ENCODE data around the gene TEX35.

The TEX35 gene

DNA sequence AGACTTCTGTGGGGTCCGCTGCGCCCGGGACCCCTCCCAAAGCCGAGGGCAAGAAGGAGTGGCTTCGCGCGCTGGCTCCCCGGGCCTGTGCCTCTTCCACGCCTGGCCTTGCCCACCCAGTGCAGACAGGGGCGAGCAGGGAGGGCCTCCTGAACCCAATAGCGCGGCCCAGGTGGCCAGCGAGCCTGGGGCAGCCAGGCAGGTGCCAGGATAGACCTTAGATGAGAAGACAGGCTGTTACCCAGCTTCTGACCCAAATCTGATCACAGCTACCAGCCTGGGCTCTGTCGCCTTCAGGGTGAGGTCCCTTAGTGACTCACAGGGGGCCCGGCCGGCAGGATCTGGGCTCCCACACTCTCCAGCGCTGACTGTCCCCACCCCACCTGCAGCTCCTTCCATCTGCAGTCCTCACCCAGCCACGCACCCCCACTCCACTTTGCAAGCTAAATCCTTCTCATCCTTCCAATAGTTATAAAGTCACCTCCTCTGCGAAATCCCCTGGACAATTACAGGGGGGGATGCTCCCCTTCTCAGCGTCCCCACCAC lies 25.8 kb upstream of the TEX35 start:
- TF ChIP-seq ZNF274 (IDR thresholded peaks at IDR 0.05; ENCODE audit: low read depth, low read length) = no peak
- H3K4me3 ChIP-seq (ENCODE audit: low read length) = no peak overlapping the region; the same call in 1 of the 2 replicates

DNA sequence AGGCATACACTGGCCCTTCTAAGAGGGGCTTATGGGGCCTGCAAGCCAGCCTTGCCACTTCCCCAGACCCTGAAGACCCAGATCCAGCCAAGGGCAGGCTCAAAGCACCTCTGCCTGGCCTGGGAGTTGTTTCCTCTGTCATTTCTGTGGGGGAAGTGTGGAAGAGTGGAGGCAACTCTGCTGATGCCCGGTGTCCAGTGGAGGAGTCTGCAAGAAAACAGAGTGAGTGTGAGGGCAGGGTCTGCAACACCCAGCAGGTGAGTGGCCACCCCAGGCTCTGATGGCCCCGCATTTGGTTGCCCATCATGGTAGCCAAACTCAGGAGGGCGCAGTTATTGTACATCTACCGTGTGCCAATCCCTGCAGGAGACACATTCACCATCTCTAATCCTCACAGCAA lies 24.5 kb upstream of the TEX35 start:
- TF ChIP-seq ZNF274 (IDR thresholded peaks at IDR 0.05; ENCODE audit: low read depth, low read length) = no peak

DNA sequence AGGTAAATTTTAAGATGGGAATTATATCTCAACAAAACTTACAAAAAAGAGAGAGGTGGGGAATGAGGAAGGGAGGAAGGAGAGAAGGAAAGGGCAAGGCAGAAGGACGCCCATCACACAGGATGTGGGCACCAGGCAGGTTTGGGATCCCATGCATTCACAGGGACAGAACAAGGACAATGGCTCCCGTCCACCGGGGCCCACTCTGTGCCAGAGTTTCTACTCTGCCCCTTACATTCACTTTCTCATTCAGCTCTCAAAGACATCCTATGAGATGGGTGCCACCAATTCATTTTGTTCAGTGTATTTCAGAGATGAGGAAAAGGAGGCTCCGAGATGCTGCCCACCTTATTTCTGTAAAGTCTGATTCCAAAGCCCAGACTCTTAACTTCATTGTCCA lies 23.5 kb upstream of the TEX35 start:
- no peak overlapping the region for H3K4me3 ChIP-seq (ENCODE audit: low read length)
- no peak for TF ChIP-seq ZNF274 (IDR thresholded peaks at IDR 0.05; ENCODE audit: low read depth, low read length)

More for the DNA sequence above, 24.5 kb upstream of the TEX35 start:
- no peak overlapping the region for H3K4me3 ChIP-seq (ENCODE audit: low read length)

DNA sequence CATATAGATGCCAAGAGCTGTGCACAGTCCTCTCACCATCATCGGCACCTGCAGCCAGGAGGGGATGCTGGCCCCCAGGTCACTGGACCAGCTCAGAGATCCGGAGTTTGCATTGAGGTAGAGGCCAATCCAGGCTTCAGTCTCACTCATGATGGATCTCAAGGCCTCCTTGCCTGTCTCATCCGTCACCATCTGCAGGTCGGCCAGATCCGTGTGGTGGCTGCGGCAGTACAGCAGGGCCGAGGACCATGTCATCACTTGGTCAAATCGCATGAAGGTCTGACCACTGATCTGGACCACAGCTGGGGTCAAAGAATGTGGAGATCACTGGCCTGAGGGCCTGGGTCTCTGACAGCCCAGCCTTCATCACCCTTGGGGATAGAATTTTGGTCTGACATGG lies 22.8 kb upstream of the TEX35 start:
- TF ChIP-seq ZNF274 (IDR thresholded peaks at IDR 0.05; ENCODE audit: low read depth, low read length) = no peak
- H3K4me3 ChIP-seq (ENCODE audit: low read length) = no peak overlapping the region

DNA sequence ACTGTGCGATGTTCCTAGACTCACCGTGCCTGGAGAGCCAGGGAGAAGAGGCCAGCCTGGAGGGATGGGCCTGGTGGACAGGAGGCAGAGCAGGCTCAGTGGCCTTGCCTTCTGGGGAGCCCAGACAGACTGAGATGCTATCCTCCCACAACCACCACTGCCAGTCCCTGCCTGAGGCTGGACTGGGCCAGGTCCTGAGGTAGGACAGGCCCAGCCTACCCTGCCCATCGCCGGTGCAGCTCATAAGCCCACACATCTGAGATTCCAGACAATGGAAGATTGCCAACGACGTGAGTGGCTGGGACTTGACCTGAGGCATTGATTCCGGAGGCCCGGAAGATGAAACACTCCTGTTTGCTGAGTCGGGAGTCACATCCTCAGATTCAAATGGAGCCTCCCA lies 21.9 kb upstream of the TEX35 start:
- no peak overlapping the region for H3K4me3 ChIP-seq (ENCODE audit: low read length)
- no peak for TF ChIP-seq ZNF274 (IDR thresholded peaks at IDR 0.05; ENCODE audit: low read depth, low read length)

DNA sequence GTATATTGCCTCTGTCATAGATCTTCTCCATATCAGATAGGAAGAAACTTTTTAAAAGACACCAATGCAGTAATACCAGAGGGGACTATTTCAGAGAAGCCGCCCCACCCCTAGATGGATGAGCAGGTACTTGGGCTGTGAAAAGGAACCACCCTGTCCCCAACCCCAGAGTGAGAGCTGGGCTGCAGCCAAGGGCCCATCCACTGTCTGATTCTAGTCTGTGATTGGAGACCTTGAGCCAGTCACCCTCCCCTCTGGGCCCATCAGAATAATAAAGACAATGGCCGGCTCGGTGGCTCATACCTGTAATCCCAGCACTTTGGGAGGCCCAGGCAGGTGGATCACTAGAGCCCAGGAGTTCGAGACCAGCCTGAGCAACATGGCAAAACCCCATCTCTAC lies 21.2 kb upstream of the TEX35 start:
- no peak for TF ChIP-seq ZNF274 (IDR thresholded peaks at IDR 0.05; ENCODE audit: low read depth, low read length)
- no peak overlapping the region for H3K4me3 ChIP-seq (ENCODE audit: low read length)

DNA sequence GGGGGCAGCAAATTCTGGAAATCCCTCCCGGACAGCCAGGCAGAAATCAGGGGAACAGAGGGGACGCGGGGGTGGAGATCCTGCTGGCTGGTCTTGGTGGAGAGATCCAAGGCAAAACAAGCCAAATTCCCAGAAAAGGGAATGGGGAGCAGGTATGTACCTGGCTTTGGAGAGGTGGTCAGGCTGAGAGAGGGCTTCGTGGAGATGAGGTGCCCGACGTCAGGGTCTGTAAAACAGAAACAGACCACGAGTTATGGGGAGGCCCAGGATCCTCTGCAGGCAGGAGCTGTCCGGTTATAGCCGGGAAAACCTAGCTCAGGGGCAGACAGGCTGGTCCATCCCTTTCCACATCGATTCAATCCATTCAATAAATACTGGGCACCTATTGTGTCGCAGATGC lies 20.6 kb upstream of the TEX35 start:
- TF ChIP-seq ZNF274 (IDR thresholded peaks at IDR 0.05; ENCODE audit: low read depth, low read length) = no peak

DNA sequence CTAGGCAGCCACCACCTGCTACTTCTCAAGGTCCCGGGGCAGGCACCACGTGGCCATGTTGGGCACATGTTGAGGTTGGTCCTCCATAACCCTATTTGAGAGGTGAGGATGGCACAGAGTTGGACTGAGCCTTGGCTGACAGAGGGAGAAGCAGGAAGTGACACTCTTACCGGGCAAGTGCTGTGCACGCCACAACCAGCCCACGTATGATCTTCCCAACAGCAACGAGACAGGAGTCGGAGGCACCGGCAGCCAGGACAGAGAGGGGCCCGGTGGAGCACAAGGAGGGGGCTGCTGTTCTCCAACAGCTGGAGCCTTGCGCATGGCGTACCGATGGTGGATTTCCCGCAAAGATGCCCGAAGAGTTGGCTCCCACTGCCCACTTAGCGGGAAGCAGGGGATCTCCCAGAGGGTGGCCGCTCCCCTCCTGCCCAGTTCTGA lies 19.6 kb upstream of the TEX35 start:
- H3K4me3 ChIP-seq (ENCODE audit: low read length) = no peak overlapping the region
- TF ChIP-seq ZNF274 (IDR thresholded peaks at IDR 0.05; ENCODE audit: low read depth, low read length) = no peak

More for the DNA sequence above, 20.6 kb upstream of the TEX35 start:
- no peak overlapping the region for H3K4me3 ChIP-seq (ENCODE audit: low read length)

DNA sequence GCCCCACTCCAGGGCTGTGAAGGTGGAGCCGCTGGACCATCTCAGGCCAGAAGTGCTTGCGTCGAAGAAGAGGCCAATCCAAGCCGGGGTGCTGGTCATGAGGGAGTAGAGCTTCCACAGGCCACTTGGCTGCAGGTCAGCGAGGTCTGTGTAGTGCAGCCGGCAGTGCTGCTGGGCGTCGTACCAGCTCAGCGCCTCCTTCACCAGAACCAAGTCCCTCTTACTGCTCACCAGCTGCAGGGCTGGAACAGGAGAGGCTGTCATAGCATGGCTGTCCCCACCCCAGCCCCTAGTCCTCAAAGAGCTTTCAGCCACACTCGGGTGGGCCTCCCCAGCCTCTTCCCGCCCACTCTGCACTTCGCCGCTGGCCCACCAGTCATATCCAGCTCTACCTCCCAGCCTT lies 18.3 kb upstream of the TEX35 start:
- no peak for TF ChIP-seq ZNF274 (IDR thresholded peaks at IDR 0.05; ENCODE audit: low read depth, low read length)

DNA sequence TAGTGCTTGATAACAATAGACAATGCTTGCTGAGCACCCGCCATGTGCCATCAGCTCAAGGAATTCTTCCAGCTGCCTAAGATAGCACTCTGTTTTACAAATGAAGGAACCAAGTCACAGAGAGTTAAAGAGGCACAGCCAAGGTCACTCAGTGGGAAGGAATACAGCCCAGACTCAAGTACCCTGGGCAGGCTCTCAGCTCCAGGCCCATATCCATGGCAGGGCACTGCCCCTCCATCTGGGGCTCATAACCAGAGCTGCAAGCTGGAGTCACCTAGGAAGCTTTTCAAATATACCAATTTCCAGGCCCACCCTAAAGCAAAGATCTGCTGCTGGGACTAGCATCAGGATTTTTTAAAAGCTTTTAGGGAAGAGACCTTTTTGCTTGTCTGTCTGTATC lies 17.8 kb upstream of the TEX35 start:
- no peak for TF ChIP-seq ZNF274 (IDR thresholded peaks at IDR 0.05; ENCODE audit: low read depth, low read length)
- H3K4me3 ChIP-seq (ENCODE audit: low read length) = no peak overlapping the region

More for the DNA sequence above, 18.3 kb upstream of the TEX35 start:
- H3K4me3 ChIP-seq (ENCODE audit: low read length) = no peak overlapping the region

DNA sequence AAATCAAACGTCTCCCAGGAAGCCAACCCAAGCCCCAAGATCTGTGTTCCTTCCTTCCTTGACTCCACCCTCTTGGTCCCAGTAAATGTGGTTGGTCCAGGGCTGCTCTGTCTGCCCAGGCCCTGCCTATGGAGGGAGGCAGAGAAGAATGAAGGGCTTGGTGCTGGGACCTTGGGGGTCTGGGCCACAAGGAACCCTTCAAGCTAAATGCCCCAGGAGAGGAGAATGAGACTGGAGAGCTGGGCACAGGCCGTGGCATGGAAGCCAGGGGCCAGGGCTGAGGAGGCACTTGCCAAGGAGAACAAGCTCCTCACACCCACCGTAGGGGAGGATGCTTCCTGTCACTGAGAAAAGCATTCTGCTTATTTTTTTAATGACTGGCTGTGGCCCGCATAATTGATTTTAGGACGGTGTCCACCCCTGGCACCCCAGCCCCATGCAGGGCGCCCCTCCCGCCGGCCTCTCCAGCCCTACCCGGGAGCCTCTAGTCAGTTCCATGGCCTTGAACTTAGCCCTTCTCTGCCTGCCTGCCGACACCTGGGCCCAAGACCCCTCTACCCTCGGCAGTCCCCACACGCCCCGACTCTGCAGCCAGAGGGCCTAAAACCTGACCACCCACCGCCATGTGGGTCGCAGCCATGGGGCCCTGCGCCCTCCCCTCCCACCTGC lies 17.0 kb upstream of the TEX35 start:
- H3K4me3 ChIP-seq (ENCODE audit: low read length) = no peak overlapping the region
- no peak for TF ChIP-seq ZNF274 (IDR thresholded peaks at IDR 0.05; ENCODE audit: low read depth, low read length)

DNA sequence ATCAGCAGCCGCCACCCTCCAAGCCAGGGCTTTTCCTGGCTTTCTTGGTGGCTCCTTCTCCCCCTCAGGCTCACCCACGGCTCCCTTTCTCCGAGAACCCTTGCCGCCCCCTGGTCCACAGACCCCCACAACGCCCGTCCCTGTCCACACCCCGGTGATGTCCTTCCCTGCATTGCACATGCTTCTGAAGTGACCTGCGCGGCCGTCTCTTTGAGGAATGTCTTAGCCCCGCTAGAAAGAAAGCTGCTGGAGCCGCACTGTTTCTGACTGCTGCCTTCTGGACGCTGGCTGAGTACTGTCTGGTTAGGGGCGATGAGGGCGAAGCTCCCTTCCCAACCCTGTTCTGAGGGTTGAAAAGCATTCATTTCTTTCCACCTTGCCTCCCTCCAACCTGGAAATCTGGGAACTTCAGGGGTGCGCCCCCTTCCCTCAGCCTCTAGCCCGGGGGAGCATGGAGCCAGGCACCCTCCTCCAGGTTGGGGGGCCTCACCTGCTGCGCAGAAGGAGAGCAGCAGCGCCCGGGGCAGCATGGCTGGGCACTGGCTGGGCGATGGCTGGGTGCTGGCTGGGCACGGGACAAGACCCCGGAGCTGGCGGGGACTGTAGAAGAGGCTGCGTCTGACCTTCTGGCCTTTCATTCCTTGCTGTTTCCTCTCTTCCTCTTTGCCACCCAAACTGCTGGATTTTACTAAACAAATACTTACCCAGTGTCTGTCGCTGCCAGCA lies 16.3 kb upstream of the TEX35 start, which contains the start of gene CLEC20A:
TSS of gene CLEC20A (minus strand) at position 555 of the 726 bp plus-strand sequence. CDS start at position 530, 25 bp downstream.
- TF ChIP-seq ZNF274 (IDR thresholded peaks at IDR 0.05; ENCODE audit: low read depth, low read length) = no peak
- H3K4me3 ChIP-seq (ENCODE audit: low read length) = no peak within 1 kb of the TSS

DNA sequence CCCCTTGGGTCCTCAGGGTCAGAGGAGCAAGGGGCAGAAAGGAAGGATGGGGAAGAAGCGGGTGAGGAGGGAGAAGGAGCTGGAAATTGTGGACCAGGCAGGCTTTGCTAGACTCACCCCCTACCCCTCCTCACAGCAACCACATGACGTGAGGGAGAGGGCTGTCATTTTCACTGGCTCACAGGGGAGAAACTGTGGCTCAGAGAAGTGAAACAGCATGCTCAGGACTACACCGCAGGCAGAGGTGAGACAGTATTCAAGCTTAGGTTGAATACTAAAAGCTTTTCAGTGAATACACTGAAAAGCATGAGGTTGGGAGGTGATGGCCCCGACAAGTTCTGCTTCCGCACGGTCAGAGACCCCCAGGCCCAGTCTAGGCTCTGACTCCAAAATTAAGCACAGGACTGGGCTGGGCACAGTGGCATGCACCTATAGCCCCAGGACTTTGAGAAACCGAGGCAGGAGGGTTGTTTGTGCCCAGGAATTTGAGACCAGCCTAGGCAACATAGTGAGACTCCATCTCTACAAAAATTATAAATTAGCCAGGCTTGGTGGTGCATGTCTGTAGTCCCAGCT lies 14.9 kb upstream of the TEX35 start:
- no peak for TF ChIP-seq ZNF274 (IDR thresholded peaks at IDR 0.05; ENCODE audit: low read depth, low read length)
- no peak overlapping the region for H3K4me3 ChIP-seq (ENCODE audit: low read length)

DNA sequence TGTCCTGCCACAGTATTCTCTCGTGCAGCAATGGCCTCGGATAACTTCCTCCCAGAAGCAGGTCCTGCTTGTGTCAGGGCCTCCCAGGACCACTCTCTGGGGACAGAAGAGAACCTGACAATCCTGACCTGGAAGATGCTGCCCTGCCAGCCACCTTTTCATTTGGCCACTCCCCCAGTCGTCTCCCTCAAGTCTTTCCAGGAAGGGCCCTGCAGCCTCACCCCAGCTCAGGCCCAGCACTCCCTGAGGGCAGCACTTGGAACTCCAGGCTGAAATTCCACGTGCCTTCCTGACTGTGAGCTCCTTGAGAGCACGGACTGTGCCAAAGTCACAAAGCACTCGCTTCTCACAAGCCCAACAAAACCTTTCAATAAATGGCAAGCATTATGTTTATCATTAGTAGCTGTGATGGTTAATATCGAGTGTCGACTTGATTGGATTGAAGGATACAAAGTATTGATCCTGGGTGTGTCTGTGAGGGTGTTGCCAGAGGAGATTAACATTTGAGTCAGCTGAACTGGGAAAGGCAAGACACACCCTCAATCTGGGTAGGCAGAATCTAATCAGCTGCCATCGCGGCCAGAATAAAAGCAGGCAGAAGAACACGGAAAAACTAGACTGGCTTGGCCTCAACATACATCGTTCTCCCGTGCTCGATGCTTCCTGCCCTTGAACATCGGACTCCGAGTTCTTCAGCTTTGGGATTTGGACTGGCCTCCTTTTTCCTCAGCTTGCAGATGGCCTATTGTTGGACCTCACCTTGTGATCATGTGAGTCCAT lies 13.8 kb upstream of the TEX35 start:
- no peak overlapping the region for H3K4me3 ChIP-seq (ENCODE audit: low read length)
- TF ChIP-seq ZNF274 (IDR thresholded peaks at IDR 0.05; ENCODE audit: low read depth, low read length) = no peak

Data from GM08714 (cell line).